GM23338 (cell line): ENCODE measurements around the gene OMP. TPM values are rescaled to one million over a fixed set of nuclear protein-coding genes. Genes with fewer than 3 reads are reported as not detected.

Experiments used
- ATAC-seq: fragments of 200-7000 bp; cut with Tn5 transposase; 3 replicates; pipeline ENCODE4 v1.9.1; 2020
- DNase-seq: peaks from one replicate; pipeline ENCODE4 v3.0.0-alpha.2; 2015; ENCODE audit warnings: low spot score
- H2AFZ ChIP-seq: fragments of 200-600 bp; sonication (generic); 2 replicates; pipeline ENCODE4 v1.8.0; 2016; ENCODE audit warnings: antibody characterized with exemption, mild to moderate bottlenecking, moderate library complexity
- H3F3A ChIP-seq: fragments of 200-600 bp; sonication (generic); replicated peaks from 2 replicates; pipeline ENCODE4 v1.8.0; 2017; ENCODE audit warnings: antibody characterized with exemption, mixed run types, low read depth
- H3K27ac ChIP-seq: fragments of 200-600 bp; sonication (generic); 2 replicates; pipeline ENCODE4 v1.6.1; 2016; ENCODE audit warnings: low read depth
- H3K27me3 ChIP-seq: fragments of 200-600 bp; sonication (generic); 2 replicates; pipeline ENCODE4 v1.8.0; 2016; ENCODE audit warnings: mild to moderate bottlenecking, mixed run types, moderate library complexity; ENCODE audit not compliant: insufficient read depth
- H3K36me3 ChIP-seq: fragments of 200-600 bp; sonication (generic); 2 replicates; pipeline ENCODE4 v1.8.0; 2016; ENCODE audit warnings: mild to moderate bottlenecking; ENCODE audit not compliant: insufficient read depth
- H3K4me1 ChIP-seq: fragments of 200-600 bp; sonication (generic); 2 replicates; pipeline ENCODE4 v1.8.0; 2016; ENCODE audit warnings: mild to moderate bottlenecking, moderate library complexity; ENCODE audit not compliant: insufficient read depth
- H3K4me2 ChIP-seq: fragments of 200-600 bp; sonication (generic); 2 replicates; pipeline ENCODE4 v1.7.1; 2017; ENCODE audit warnings: mixed run types
- H3K4me3 ChIP-seq: fragments of 200-600 bp; sonication (generic); 2 replicates; pipeline ENCODE4 v1.6.1; 2016; ENCODE audit warnings: mixed run types
- H3K79me2 ChIP-seq: fragments of 200-600 bp; sonication (generic); replicated peaks from 2 replicates; pipeline ENCODE4 v1.8.0; 2017; ENCODE audit warnings: mild to moderate bottlenecking; ENCODE audit not compliant: insufficient read depth
- H3K9me2 ChIP-seq: fragments of 200-600 bp; sonication (generic); 2 replicates; pipeline ENCODE4 v1.8.0; 2017; ENCODE audit not compliant: insufficient read depth
- H4K20me1 ChIP-seq: fragments of 200-600 bp; sonication (generic); replicated peaks from 2 replicates; pipeline ENCODE4 v1.8.0; 2017; ENCODE audit warnings: mild to moderate bottlenecking; ENCODE audit not compliant: insufficient read depth
- H3K27ac Mint-ChIP-seq: 2 replicates; pipeline ENCODE4 v1.8.0; 2020; ENCODE audit warnings: inconsistent platforms, mild to moderate bottlenecking, moderate library complexity, mixed read lengths
- H3K27me3 Mint-ChIP-seq: 3 replicates; pipeline ENCODE4 v1.8.0; 2022; ENCODE audit warnings: low read depth, mild to moderate bottlenecking, moderate library complexity, mixed read lengths, inconsistent platforms; ENCODE audit not compliant: insufficient read depth, poor library complexity
- H3K36me3 Mint-ChIP-seq: 3 replicates; pipeline ENCODE4 v1.8.0; 2021; ENCODE audit warnings: low read depth, mild to moderate bottlenecking, inconsistent platforms, moderate library complexity, mixed read lengths
- H3K4me1 Mint-ChIP-seq: 3 replicates; pipeline ENCODE4 v1.8.0; 2020; ENCODE audit warnings: mild to moderate bottlenecking, inconsistent platforms, mixed read lengths
- H3K4me3 Mint-ChIP-seq: 3 replicates; pipeline ENCODE4 v1.8.0; 2021; ENCODE audit warnings: moderate library complexity, mild to moderate bottlenecking, inconsistent platforms, mixed read lengths
- H3K9me3 Mint-ChIP-seq: 3 replicates; pipeline ENCODE4 v1.8.0; 2020; ENCODE audit warnings: moderate library complexity, mild to moderate bottlenecking, inconsistent platforms, mixed read lengths
- CREB1 ChIP-seq: fragments of 250-450 bp; sonication (Bioruptor Pico); IDR thresholded peaks from 2 replicates; pipeline ENCODE4 v1.5.0; 2020; ENCODE audit warnings: low read depth, mild to moderate bottlenecking, moderate library complexity
- CTCF ChIP-seq, 2 experiments: fragments of 200-600 bp in 1 of 2; sonication (generic) in 1 of 2; conservative IDR thresholded peaks; 2 replicates each; pipeline versions ENCODE4 v1.5.1 to v1.6.1; 2016 to 2017; ENCODE audit warnings: antibody characterized with exemption in 2 of 2, low read depth in 2 of 2, mild to moderate bottlenecking in 2 of 2, moderate library complexity in 1 of 2
- ETS1 ChIP-seq: IDR thresholded peaks from 2 replicates; pipeline ENCODE4 v1.6.1; 2016; ENCODE audit warnings: antibody characterized with exemption
- EZH2 ChIP-seq: fragments of 200-600 bp; sonication (generic); IDR thresholded peaks from one replicate; pipeline ENCODE4 v1.8.0; 2017; ENCODE audit warnings: antibody characterized with exemption, mild to moderate bottlenecking, low read depth; ENCODE audit not compliant: unreplicated experiment
- EZH2phosphoT487 ChIP-seq: fragments of 200-600 bp; sonication (generic); IDR thresholded peaks from one replicate; pipeline ENCODE4 v1.8.1; 2018; ENCODE audit warnings: antibody characterized with exemption; ENCODE audit not compliant: unreplicated experiment
- STAT1 ChIP-seq: IDR thresholded peaks from one replicate; pipeline ENCODE4 v1.6.1; 2016; ENCODE audit warnings: antibody characterized with exemption; ENCODE audit not compliant: unreplicated experiment
- ZNF462 ChIP-seq: fragments of 250-450 bp; sonication (Bioruptor Pico); IDR thresholded peaks from 2 replicates; pipeline ENCODE4 v1.5.0; 2020; ENCODE audit warnings: mild to moderate bottlenecking, moderate library complexity
- polyA plus RNA-seq: library from polyadenylated mRNA; unstranded; fragments of >200 nt; fragmentation: Nextera tagmentation; extraction: Ambion mirVana; gene quantifications from 2 replicates; pipeline ENCODE4 v1.2.1, GENCODE V29; 2016
- total RNA-seq: library from RNA; depleted of rRNA; stranded (reverse); fragments of >200 nt; shearing (Covaris generic); gene quantifications from 2 replicates; pipeline ENCODE4 v1.2.3, GENCODE V29; 2014
- TF ChIP-seq, protein P1 (sequence below): IDR thresholded peaks from one replicate; pipeline ENCODE4 v1.6.1; 2018; ENCODE audit warnings: antibody characterized with exemption; ENCODE audit not compliant: unreplicated experiment

Gene OMP
- total and polyA plus RNA-seq, 2 experiments from 2014 or later: 1.0 TPM; not detected in 1

DNA sequence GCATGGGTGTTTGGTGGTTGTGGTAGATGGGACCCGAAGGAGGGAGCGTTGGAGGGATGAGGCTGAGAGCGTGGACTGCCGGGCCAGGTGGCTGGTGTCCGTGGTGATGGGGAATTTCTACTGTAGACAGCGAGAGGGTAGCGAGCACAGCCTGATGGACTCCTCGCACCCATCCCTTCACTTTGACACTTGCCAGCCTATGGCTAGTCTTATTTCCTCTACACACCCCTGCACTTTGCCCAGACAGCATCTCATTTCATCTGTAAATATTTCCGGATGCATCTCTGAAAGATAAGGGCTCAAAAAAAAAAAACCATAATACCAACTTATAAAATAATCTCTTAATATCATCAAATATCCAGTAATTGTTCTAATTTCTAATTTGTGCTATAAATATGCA is 5.8 kb downstream of the OMP start:
- ATAC-seq: no peak
- H3K27ac Mint-ChIP-seq: no peak overlapping the region

More for the DNA sequence above, 5.8 kb downstream of the OMP start:
- Histone ChIP-seq H4K20me1 (no peaks in the 10 kb centered on the region), H3K36me3 (no peaks in the 10 kb centered on the region), H3K27me3 (no peaks in the 10 kb centered on the region), H3K9me2 (no peaks in the 10 kb centered on the region), H3K4me2 (no peak overlapping the region), H2AFZ (no peak overlapping the region), H3F3A (no peaks in the 10 kb centered on the region), H3K27ac (no peak overlapping the region), H3K79me2 (no peaks in the 10 kb centered on the region), H3K4me1 (no peaks in the 10 kb centered on the region), H3K4me3 (no peak overlapping the region)
- peaks cover 4% of the 10 kb centered on the region for H3K4me1 Mint-ChIP-seq
- H3K27me3 Mint-ChIP-seq: peaks cover 10% of the 10 kb centered on the region
- no peak for TF ChIP-seq CREB1 (CRISPR knock-in tag)
- TF ChIP-seq STAT1: no peak
- no peak for TF ChIP-seq EZH2phosphoT487
- no peak for TF ChIP-seq EZH2
- no peak for TF ChIP-seq ZNF462
- TF ChIP-seq CTCF (conservative IDR thresholded peaks at IDR 0.05; ENCODE audit: low read depth in 2 of 2): no peak
- no peak for TF ChIP-seq ETS1
- TF ChIP-seq, protein P1, sequence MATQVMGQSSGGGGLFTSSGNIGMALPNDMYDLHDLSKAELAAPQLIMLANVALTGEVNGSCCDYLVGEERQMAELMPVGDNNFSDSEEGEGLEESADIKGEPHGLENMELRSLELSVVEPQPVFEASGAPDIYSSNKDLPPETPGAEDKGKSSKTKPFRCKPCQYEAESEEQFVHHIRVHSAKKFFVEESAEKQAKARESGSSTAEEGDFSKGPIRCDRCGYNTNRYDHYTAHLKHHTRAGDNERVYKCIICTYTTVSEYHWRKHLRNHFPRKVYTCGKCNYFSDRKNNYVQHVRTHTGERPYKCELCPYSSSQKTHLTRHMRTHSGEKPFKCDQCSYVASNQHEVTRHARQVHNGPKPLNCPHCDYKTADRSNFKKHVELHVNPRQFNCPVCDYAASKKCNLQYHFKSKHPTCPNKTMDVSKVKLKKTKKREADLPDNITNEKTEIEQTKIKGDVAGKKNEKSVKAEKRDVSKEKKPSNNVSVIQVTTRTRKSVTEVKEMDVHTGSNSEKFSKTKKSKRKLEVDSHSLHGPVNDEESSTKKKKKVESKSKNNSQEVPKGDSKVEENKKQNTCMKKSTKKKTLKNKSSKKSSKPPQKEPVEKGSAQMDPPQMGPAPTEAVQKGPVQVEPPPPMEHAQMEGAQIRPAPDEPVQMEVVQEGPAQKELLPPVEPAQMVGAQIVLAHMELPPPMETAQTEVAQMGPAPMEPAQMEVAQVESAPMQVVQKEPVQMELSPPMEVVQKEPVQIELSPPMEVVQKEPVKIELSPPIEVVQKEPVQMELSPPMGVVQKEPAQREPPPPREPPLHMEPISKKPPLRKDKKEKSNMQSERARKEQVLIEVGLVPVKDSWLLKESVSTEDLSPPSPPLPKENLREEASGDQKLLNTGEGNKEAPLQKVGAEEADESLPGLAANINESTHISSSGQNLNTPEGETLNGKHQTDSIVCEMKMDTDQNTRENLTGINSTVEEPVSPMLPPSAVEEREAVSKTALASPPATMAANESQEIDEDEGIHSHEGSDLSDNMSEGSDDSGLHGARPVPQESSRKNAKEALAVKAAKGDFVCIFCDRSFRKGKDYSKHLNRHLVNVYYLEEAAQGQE: no peak
- no peaks in the 10 kb centered on the region for H3K9me3 Mint-ChIP-seq
- DNase-seq: no peak
- H3K4me3 Mint-ChIP-seq: no peak overlapping the region
- H3K36me3 Mint-ChIP-seq: no peaks in the 10 kb centered on the region; the same call in 2 of the 3 replicates
